Hypothalamus (tissue), 51 donors: ENCODE data around the gene SPRR4.

Experiments
- DNase-seq, 51 donors: peaks; one replicate each; lab custom pipeline; 2025; lab: John Stamatoyannopoulos, UW

Gene SPRR4

GRCh38 chr1:152964536-152964935 lies 5.9 kb upstream of the SPRR4 start:
- no peak for DNase-seq

- no peak for DNase-seq
Measured at GRCh38 chr1:152965853-152966252, 4.6 kb upstream of the SPRR4 start.

GRCh38 chr1:152967201-152967600 lies 3.2 kb upstream of the SPRR4 start:
- no peak for DNase-seq

- no peak for DNase-seq
Measured at GRCh38 chr1:152968248-152968647, 2.2 kb upstream of the SPRR4 start.

- DNase-seq, result no peak
Measured at GRCh38 chr1:152969036-152969435, 1.4 kb upstream of the SPRR4 start.

- no peak for DNase-seq
Measured at GRCh38 chr1:152972196-152972886, 1.9 kb downstream of the SPRR4 start.

GRCh38 chr1:152976688-152977087 lies 6.2 kb downstream of the SPRR4 start:
- no peak for DNase-seq

- no peak for DNase-seq
Measured at GRCh38 chr1:152977614-152978013, 7.2 kb downstream of the SPRR4 start.

GRCh38 chr1:152980676-152981075 lies 10.2 kb downstream of the SPRR4 start:
- DNase-seq, result no peak

GRCh38 chr1:152981146-152981871 lies 10.9 kb downstream of the SPRR4 start:
- DNase-seq, result no peak

- no peak for DNase-seq
Measured at GRCh38 chr1:152982076-152982475, 11.6 kb downstream of the SPRR4 start.

- DNase-seq, result no peak
Measured at GRCh38 chr1:152983234-152983633, 12.8 kb downstream of the SPRR4 start.

GRCh38 chr1:152983743-152984142 lies 13.3 kb downstream of the SPRR4 start, which contains the start of gene SPRR1A:
TSS of gene SPRR1A (plus strand) at chr1:152984081. CDS start at chr1:152985231, 1,150 bp downstream.
- DNase-seq, result no peak

- DNase-seq, result no peak
Measured at GRCh38 chr1:152986578-152986977, 16.1 kb downstream of the SPRR4 start.

- DNase-seq, result no peak
Measured at GRCh38 chr1:152993186-152993585, 22.7 kb downstream of the SPRR4 start.

GRCh38 chr1:152995842-152996241 lies 25.4 kb downstream of the SPRR4 start:
- DNase-seq, result no peak

- DNase-seq, result peak in 11 of 51 donors; percentile 1 to 38 (median 12)
Measured at GRCh38 chr1:152996633-152997400, 26.4 kb downstream of the SPRR4 start.

- no peak for DNase-seq
Measured at GRCh38 chr1:152997901-152998300, 27.5 kb downstream of the SPRR4 start.

- DNase-seq, result no peak
Measured at GRCh38 chr1:152998476-152998875, 28.0 kb downstream of the SPRR4 start.

GRCh38 chr1:152999818-153000217 lies 29.4 kb downstream of the SPRR4 start:
- no peak for DNase-seq

- no peak for DNase-seq
Measured at GRCh38 chr1:153000294-153000693, 29.8 kb downstream of the SPRR4 start.
